HCT116 (cell line): Measurements from ENCODE around the gene SRSF2. TPM values are rescaled to one million over a fixed set of nuclear protein-coding genes. Genes with fewer than 3 reads are reported as not detected.

ENCODE experiments used
- ATAC-seq: fragments of 200-7000 bp; cut with Tn5 transposase; 2 replicates; pipeline ENCODE4 v1.9.1; 2020; ENCODE audit warnings: mild to moderate bottlenecking, moderate library complexity
- BruUV-seq: library from RNA; stranded (reverse); fragments of 400-500 nt; replicated peaks from 2 replicates; lab custom pipeline; 2021; lab: Mats Ljungman, UMichigan
- CTCF ChIA-PET: fragments of 300-600 bp; sonication (Branson Sonifier 250); formaldehyde crosslinking; loops from one replicate; lab custom pipeline; 2021; ENCODE audit warnings: antibody characterized with exemption; lab: Charles Lee
- POLR2A ChIA-PET: fragments of 300-600, 350-600 bp; sonication (Branson Sonifier 250); formaldehyde crosslinking; loops from one replicate; lab custom pipeline; 2021; ENCODE audit warnings: antibody characterized with exemption; lab: Charles Lee
- RAD21 ChIA-PET, 2 experiments: fragments of 300-600 bp; sonication (Branson Sonifier 250); formaldehyde crosslinking; loops; one replicate each; lab custom pipeline; 2023; ENCODE audit warnings: low total read pairs in 2 of 2; ENCODE audit not compliant: uncharacterized antibody in 2 of 2, unreplicated experiment in 2 of 2, low non-redundant PET in 1 of 2; lab: Charles Lee
- DNase-seq: peaks from one replicate; pipeline ENCODE4 v3.0.0-alpha.2; 2010; ENCODE audit warnings: low read depth, low spot score
- H2AFZ ChIP-seq: fragments of 200-600 bp; shearing (Covaris generic), sonication (generic); 2 replicates; pipeline ENCODE4 v1.6.1; 2017; ENCODE audit warnings: low read depth, mixed run types, mixed read lengths, antibody characterized with exemption, low read length; ENCODE audit not compliant: poor library complexity, severe bottlenecking
- H3K27ac ChIP-seq: 2 replicates; pipeline ENCODE4 v1.5.1; 2012; ENCODE audit warnings: low read depth, low read length
- H3K27me3 ChIP-seq: fragments of 200-600 bp; sonication (generic); 2 replicates; pipeline ENCODE4 v1.6.1; 2016; ENCODE audit warnings: mixed run types, low read length, mixed read lengths; ENCODE audit not compliant: insufficient read depth
- H3K36me3 ChIP-seq, 2 experiments: fragments of 200-500 bp in 1 of 2; fragments of 200-600 bp in 1 of 2; sonication (Bioruptor generic) in 1 of 2; sonication (generic) in 1 of 2; 2 replicates each; pipeline versions ENCODE4 v1.5.1 to v1.6.1; 2014 to 2016; ENCODE audit warnings: low read length in 2 of 2, inconsistent platforms in 1 of 2, mixed read lengths in 1 of 2, mixed run types in 1 of 2; ENCODE audit not compliant: insufficient read depth in 2 of 2, control insufficient read depth in 1 of 2
- H3K4me1 ChIP-seq, 2 experiments: fragments of 200-600 bp in 1 of 2; sonication (generic) in 1 of 2; 2 replicates each; pipeline versions ENCODE4 v1.5.1 to v1.6.1; 2012 to 2017; ENCODE audit warnings: low read length in 2 of 2, inconsistent platforms in 1 of 2, mild to moderate bottlenecking in 1 of 2, mixed read lengths in 1 of 2, mixed run types in 1 of 2, moderate library complexity in 1 of 2; ENCODE audit not compliant: insufficient read depth in 2 of 2, control insufficient read depth in 1 of 2
- H3K4me2 ChIP-seq: fragments of 200-600 bp; sonication (generic); 2 replicates; pipeline ENCODE4 v1.6.1; 2017; ENCODE audit warnings: mixed run types, low read length, mixed read lengths
- H3K4me3 ChIP-seq, 2 experiments: fragments of 200-600 bp in 1 of 2; sonication (generic) in 1 of 2; replicated peaks in 1 of 2; 2 replicates each; pipeline ENCODE4 v1.5.1; 2011 to 2016; ENCODE audit warnings: low read length in 2 of 2, control low read depth in 1 of 2, low read depth in 1 of 2, mild to moderate bottlenecking in 1 of 2, mixed read lengths in 1 of 2, mixed run types in 1 of 2
- H3K79me2 ChIP-seq: fragments of 200-600 bp; sonication (generic); 2 replicates; pipeline ENCODE4 v1.6.1; 2017; ENCODE audit warnings: mild to moderate bottlenecking, mixed run types, low read length, moderate library complexity, mixed read lengths; ENCODE audit not compliant: insufficient read depth
- H3K9ac ChIP-seq: fragments of 200-600 bp; sonication (generic); 2 replicates; pipeline ENCODE4 v1.6.1; 2016; ENCODE audit warnings: low read length, mixed read lengths
- H3K9me2 ChIP-seq: fragments of 200-600 bp; sonication (generic), shearing (Covaris generic); 2 replicates; pipeline ENCODE4 v1.6.1; 2017; ENCODE audit warnings: mixed run types, mild to moderate bottlenecking, moderate library complexity; ENCODE audit not compliant: insufficient read depth
- H3K9me3 ChIP-seq, 2 experiments: fragments of 200-500 bp in 1 of 2; fragments of 200-600 bp in 1 of 2; sonication (Bioruptor generic) in 1 of 2; sonication (generic) in 1 of 2; 2 replicates each; pipeline ENCODE4 v1.6.1; 2014 to 2017; ENCODE audit warnings: low read length in 2 of 2, mixed read lengths in 2 of 2, inconsistent platforms in 1 of 2, low read depth in 1 of 2, mild to moderate bottlenecking in 1 of 2, mixed run types in 1 of 2, moderate library complexity in 1 of 2; ENCODE audit not compliant: control insufficient read depth in 1 of 2, insufficient read depth in 1 of 2
- H4K20me1 ChIP-seq: fragments of 200-600 bp; sonication (generic), shearing (Covaris generic); 2 replicates; pipeline ENCODE4 v1.6.1; 2017; ENCODE audit warnings: mixed run types, mild to moderate bottlenecking, moderate library complexity; ENCODE audit not compliant: insufficient read depth
- CBX3 ChIP-seq: IDR thresholded peaks from 2 replicates; pipeline ENCODE4 v1.6.1; 2012; ENCODE audit warnings: low read depth
- ELF1 ChIP-seq: IDR thresholded peaks from 2 replicates; pipeline ENCODE4 v1.6.1; 2012; ENCODE audit warnings: low read depth, borderline replicate concordance
- EZH2 ChIP-seq: fragments of 200-600 bp; sonication (generic); IDR thresholded peaks from 2 replicates; pipeline ENCODE4 v1.6.1; 2017; ENCODE audit warnings: antibody characterized with exemption, mixed run types
- EZH2phosphoT487 ChIP-seq: fragments of 200-600 bp; IDR thresholded peaks from 2 replicates; pipeline ENCODE4 v1.6.1; 2018; ENCODE audit warnings: antibody characterized with exemption, borderline replicate concordance
- FOSL1 ChIP-seq: IDR thresholded peaks from 2 replicates; pipeline ENCODE4 v1.6.1; 2012; ENCODE audit warnings: low read depth
- JUND ChIP-seq: IDR thresholded peaks from 2 replicates; pipeline ENCODE4 v1.6.1; 2012
- POLR2A ChIP-seq: IDR thresholded peaks from 2 replicates; pipeline ENCODE4 v1.7.0; 2011; ENCODE audit warnings: borderline replicate concordance; ENCODE audit not compliant: insufficient read depth, insufficient read length; ENCODE audit errors: extremely low read depth
- REST ChIP-seq: IDR thresholded peaks from 2 replicates; pipeline ENCODE4 v1.6.1; 2012; ENCODE audit warnings: low read depth
- SP1 ChIP-seq: IDR thresholded peaks from 2 replicates; pipeline ENCODE4 v1.6.1; 2012; ENCODE audit warnings: low read depth
- SRF ChIP-seq: IDR thresholded peaks from 2 replicates; pipeline ENCODE4 v1.6.1; 2012; ENCODE audit warnings: low read depth
- TCF7L2 ChIP-seq: IDR thresholded peaks from 2 replicates; pipeline ENCODE4 v1.7.0; 2011; ENCODE audit warnings: borderline replicate concordance, inconsistent platforms; ENCODE audit not compliant: insufficient read depth, insufficient read length; ENCODE audit errors: extremely low read depth
- YY1 ChIP-seq: IDR thresholded peaks from 2 replicates; pipeline ENCODE4 v1.6.1; 2011; ENCODE audit warnings: low read length, low read depth, moderate library complexity, mild to moderate bottlenecking; ENCODE audit not compliant: insufficient replicate concordance; ENCODE audit errors: extremely low read depth
- intact Hi-C: fragments of 100-400 bp; cut with micrococcal nuclease; formaldehyde crosslinking; loops from 2 replicates; pipeline ENCODE4 v1.10.0; 2022
- total RNA-seq: library from RNA; stranded (reverse); gene quantifications from one replicate; pipeline ENCODE4 v1.2.1, GENCODE V29; 2021; ENCODE audit not compliant: unreplicated experiment
- TF ChIP-seq, protein P1 (sequence below), 3 experiments: fragments of 200-600 bp in 1 of 3; sonication (generic) in 1 of 3; IDR thresholded peaks in 2 of 3; conservative IDR thresholded peaks in 1 of 3; 2 replicates each; pipeline ENCODE4 v1.5.1; 2012 to 2017; ENCODE audit warnings: low read depth in 2 of 3, low read length in 2 of 3, antibody characterized with exemption in 1 of 3, borderline replicate concordance in 1 of 3, control low read depth in 1 of 3, mild to moderate bottlenecking in 1 of 3, mixed read lengths in 1 of 3, mixed run types in 1 of 3, moderate library complexity in 1 of 3; ENCODE audit not compliant: insufficient read depth in 1 of 3
- TF ChIP-seq, protein P2 (sequence below): IDR thresholded peaks from 2 replicates; pipeline ENCODE4 v1.6.1; 2011; ENCODE audit warnings: mild to moderate bottlenecking, low read length, moderate library complexity; ENCODE audit not compliant: insufficient replicate concordance; ENCODE audit errors: extremely low read depth
- TF ChIP-seq, protein P3 (sequence below): IDR thresholded peaks from 2 replicates; pipeline ENCODE4 v1.6.1; 2012

SRSF2 gene
- total RNA-seq, 1 experiment from 2014 or later = 422 TPM

- POLR2A ChIA-PET = no interaction called here
- no peaks in the 10 kb centered on the region for H3K79me2 ChIP-seq
- TF ChIP-seq CBX3 = no peak
- no peak for TF ChIP-seq ELF1
- TF ChIP-seq, protein P1, sequence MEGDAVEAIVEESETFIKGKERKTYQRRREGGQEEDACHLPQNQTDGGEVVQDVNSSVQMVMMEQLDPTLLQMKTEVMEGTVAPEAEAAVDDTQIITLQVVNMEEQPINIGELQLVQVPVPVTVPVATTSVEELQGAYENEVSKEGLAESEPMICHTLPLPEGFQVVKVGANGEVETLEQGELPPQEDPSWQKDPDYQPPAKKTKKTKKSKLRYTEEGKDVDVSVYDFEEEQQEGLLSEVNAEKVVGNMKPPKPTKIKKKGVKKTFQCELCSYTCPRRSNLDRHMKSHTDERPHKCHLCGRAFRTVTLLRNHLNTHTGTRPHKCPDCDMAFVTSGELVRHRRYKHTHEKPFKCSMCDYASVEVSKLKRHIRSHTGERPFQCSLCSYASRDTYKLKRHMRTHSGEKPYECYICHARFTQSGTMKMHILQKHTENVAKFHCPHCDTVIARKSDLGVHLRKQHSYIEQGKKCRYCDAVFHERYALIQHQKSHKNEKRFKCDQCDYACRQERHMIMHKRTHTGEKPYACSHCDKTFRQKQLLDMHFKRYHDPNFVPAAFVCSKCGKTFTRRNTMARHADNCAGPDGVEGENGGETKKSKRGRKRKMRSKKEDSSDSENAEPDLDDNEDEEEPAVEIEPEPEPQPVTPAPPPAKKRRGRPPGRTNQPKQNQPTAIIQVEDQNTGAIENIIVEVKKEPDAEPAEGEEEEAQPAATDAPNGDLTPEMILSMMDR (IDR thresholded peaks at IDR 0.05 in 2 of 3, conservative IDR thresholded peaks at IDR 0.05 in 1 of 3; ENCODE audit: borderline replicate concordance in 1 of 3, insufficient read depth in 1 of 3, low read depth in 2 of 3, low read length in 2 of 3) = no peak
- no peak for TF ChIP-seq POLR2A
- TF ChIP-seq EZH2phosphoT487 = no peak
- TF ChIP-seq, protein P2, sequence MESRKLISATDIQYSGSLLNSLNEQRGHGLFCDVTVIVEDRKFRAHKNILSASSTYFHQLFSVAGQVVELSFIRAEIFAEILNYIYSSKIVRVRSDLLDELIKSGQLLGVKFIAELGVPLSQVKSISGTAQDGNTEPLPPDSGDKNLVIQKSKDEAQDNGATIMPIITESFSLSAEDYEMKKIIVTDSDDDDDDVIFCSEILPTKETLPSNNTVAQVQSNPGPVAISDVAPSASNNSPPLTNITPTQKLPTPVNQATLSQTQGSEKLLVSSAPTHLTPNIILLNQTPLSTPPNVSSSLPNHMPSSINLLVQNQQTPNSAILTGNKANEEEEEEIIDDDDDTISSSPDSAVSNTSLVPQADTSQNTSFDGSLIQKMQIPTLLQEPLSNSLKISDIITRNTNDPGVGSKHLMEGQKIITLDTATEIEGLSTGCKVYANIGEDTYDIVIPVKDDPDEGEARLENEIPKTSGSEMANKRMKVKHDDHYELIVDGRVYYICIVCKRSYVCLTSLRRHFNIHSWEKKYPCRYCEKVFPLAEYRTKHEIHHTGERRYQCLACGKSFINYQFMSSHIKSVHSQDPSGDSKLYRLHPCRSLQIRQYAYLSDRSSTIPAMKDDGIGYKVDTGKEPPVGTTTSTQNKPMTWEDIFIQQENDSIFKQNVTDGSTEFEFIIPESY = no peak
- TF ChIP-seq JUND = no peak
- TF ChIP-seq, protein P3, sequence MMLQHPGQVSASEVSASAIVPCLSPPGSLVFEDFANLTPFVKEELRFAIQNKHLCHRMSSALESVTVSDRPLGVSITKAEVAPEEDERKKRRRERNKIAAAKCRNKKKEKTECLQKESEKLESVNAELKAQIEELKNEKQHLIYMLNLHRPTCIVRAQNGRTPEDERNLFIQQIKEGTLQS = no peak
- TF ChIP-seq TCF7L2 = no peak
- no peak for TF ChIP-seq YY1
- TF ChIP-seq SRF = no peak
- TF ChIP-seq SP1 = no peak
- no peak for TF ChIP-seq FOSL1
- TF ChIP-seq EZH2 = no peak
- TF ChIP-seq REST = no peak
- TF ChIP-seq, all 23 proteins: peak for 0
- BruUV-seq = no TSS peak
- no peak for ATAC-seq
- peaks cover 22 to 24% of the 10 kb centered on the region in 2 experiments for H3K4me1 ChIP-seq
- H3K9me3 ChIP-seq = no peaks in the 10 kb centered on the region
- no peak overlapping the region for H3K4me3 ChIP-seq
- intact Hi-C loops = no loop called here
- no peaks in the 10 kb centered on the region for H3K9me2 ChIP-seq
- no peaks in the 10 kb centered on the region for H4K20me1 ChIP-seq
- RAD21 ChIA-PET = no interaction called here
- no peak overlapping the region for H3K9ac ChIP-seq
- peaks cover 0 to 2% of the 10 kb centered on the region in 2 experiments; a peak in 1 of 4 replicates for H3K36me3 ChIP-seq
- H3K27me3 ChIP-seq = no peaks in the 10 kb centered on the region
- H2AFZ ChIP-seq = no peak overlapping the region
- no peak overlapping the region for H3K4me2 ChIP-seq
- CTCF ChIA-PET = no interaction called here
- no peak overlapping the region for H3K27ac ChIP-seq
- DNase-seq = no peak
These were observed 50.4 kb downstream of the SRSF2 start for GRCh38 chr17:76686538-76687297.
